SK-N-SH (cell line): ENCODE measurements around the gene LY6G6C. TPM values are rescaled to one million over a fixed set of nuclear protein-coding genes. Genes with fewer than 3 reads are reported as not detected.

Source experiments
- CTCF ChIA-PET: fragments of 300-600, 350-600 bp; formaldehyde crosslinking; extraction: SDS; loops from one replicate; lab custom pipeline; 2021; lab: Yijun Ruan, JAX
- POLR2A ChIA-PET: fragments of 350-600 bp; sonication (Branson Sonifier 250); formaldehyde crosslinking; extraction: SDS; loops from one replicate; lab custom pipeline; 2020; ENCODE audit warnings: antibody characterized with exemption, inconsistent platforms; lab: Yijun Ruan, JAX
- DNase-seq: peaks from one replicate; pipeline ENCODE4 v3.0.0; 2012
- H2AFZ ChIP-seq: fragments of 200-600 bp; sonication (generic); 2 replicates; pipeline ENCODE4 v1.8.1; 2016; ENCODE audit warnings: antibody characterized with exemption, mild to moderate bottlenecking, low read depth
- H3F3A ChIP-seq: fragments of 200-600 bp; sonication (generic); replicated peaks from 2 replicates; pipeline ENCODE3; 2016; ENCODE audit warnings: antibody characterized with exemption, mild to moderate bottlenecking; ENCODE audit not compliant: insufficient read depth
- H3K27ac ChIP-seq, 2 experiments: fragments of 200-500 bp in 1 of 2; fragments of 200-600 bp in 1 of 2; sonication (Bioruptor generic) in 1 of 2; sonication (generic), shearing (Covaris generic) in 1 of 2; 2 replicates each; pipeline versions ENCODE4 v1.5.1 to v1.6.1; 2014 to 2016; ENCODE audit warnings: low read depth in 2 of 2, inconsistent platforms in 1 of 2, low read length in 1 of 2, mild to moderate bottlenecking in 1 of 2, mixed read lengths in 1 of 2
- H3K27me3 ChIP-seq: fragments of 200-600 bp; sonication (generic), shearing (Covaris generic); 2 replicates; pipeline ENCODE4 v1.6.1; 2016; ENCODE audit warnings: mixed run types; ENCODE audit not compliant: insufficient read depth
- H3K36me3 ChIP-seq, 2 experiments: fragments of 200-500 bp in 1 of 2; fragments of 200-600 bp in 1 of 2; sonication (Bioruptor generic) in 1 of 2; sonication (generic) in 1 of 2; replicated peaks in 1 of 2; 2 replicates each; pipeline versions ENCODE3 to v1.5.1; 2014 to 2016; ENCODE audit warnings: low read length in 1 of 2, mild to moderate bottlenecking in 1 of 2; ENCODE audit not compliant: insufficient read depth in 2 of 2, control insufficient read depth in 1 of 2
- H3K4me1 ChIP-seq, 2 experiments: fragments of 200-500 bp in 1 of 2; fragments of 200-600 bp in 1 of 2; sonication (Bioruptor generic) in 1 of 2; sonication (generic), shearing (Covaris generic) in 1 of 2; 2 replicates each; pipeline versions ENCODE4 v1.5.1 to v1.6.1; 2014 to 2016; ENCODE audit warnings: low read depth in 1 of 2, low read length in 1 of 2, mixed run types in 1 of 2; ENCODE audit not compliant: insufficient read depth in 2 of 2, control insufficient read depth in 1 of 2
- H3K4me2 ChIP-seq: fragments of 200-600 bp; sonication (generic), shearing (Covaris generic); 2 replicates; pipeline ENCODE4 v1.6.1; 2017; ENCODE audit warnings: mixed run types
- H3K4me3 ChIP-seq, 2 experiments: fragments of 200-500 bp in 1 of 2; fragments of 200-600 bp in 1 of 2; sonication (Bioruptor generic) in 1 of 2; sonication (generic), shearing (Covaris generic) in 1 of 2; 2 replicates each; pipeline versions ENCODE4 v1.5.1 to v1.8.1; 2014 to 2016; ENCODE audit warnings: low read depth in 2 of 2, inconsistent platforms in 1 of 2, low read length in 1 of 2, mild to moderate bottlenecking in 1 of 2, mixed read lengths in 1 of 2, moderate library complexity in 1 of 2
- H3K79me2 ChIP-seq: fragments of 200-600 bp; sonication (generic); 2 replicates; pipeline ENCODE4 v1.8.1; 2017; ENCODE audit warnings: mild to moderate bottlenecking; ENCODE audit not compliant: insufficient read depth
- H3K9ac ChIP-seq: fragments of 200-600 bp; sonication (generic); 2 replicates; pipeline ENCODE4 v1.6.1; 2017; ENCODE audit warnings: mixed run types
- H3K9me2 ChIP-seq: fragments of 200-600 bp; sonication (generic); 2 replicates; pipeline ENCODE4 v1.6.1; 2017; ENCODE audit warnings: mixed run types
- H3K9me3 ChIP-seq: fragments of 200-600 bp; sonication (generic); 2 replicates; pipeline ENCODE4 v1.6.1; 2017; ENCODE audit warnings: mixed run types, mild to moderate bottlenecking, moderate library complexity
- H4K20me1 ChIP-seq: fragments of 200-600 bp; sonication (generic); 2 replicates; pipeline ENCODE4 v1.6.1; 2017; ENCODE audit warnings: mild to moderate bottlenecking, mixed run types; ENCODE audit not compliant: insufficient read depth
- ELF1 ChIP-seq: IDR thresholded peaks from 2 replicates; pipeline ENCODE4 v1.4.0; 2012
- EP300 ChIP-seq, 2 experiments: IDR thresholded peaks; 2 replicates each; pipeline versions ENCODE4 v1.4.0 to v1.6.1; 2012; ENCODE audit warnings: borderline replicate concordance in 1 of 2, low read depth in 1 of 2, low read length in 1 of 2
- EZH2phosphoT487 ChIP-seq: fragments of 200-600 bp; sonication (generic); IDR thresholded peaks from 2 replicates; pipeline ENCODE4 v1.6.1; 2017; ENCODE audit warnings: low read depth, mixed run types, mild to moderate bottlenecking, antibody characterized with exemption, moderate library complexity, borderline replicate concordance
- FOSL2 ChIP-seq: IDR thresholded peaks from 2 replicates; pipeline ENCODE4 v1.4.0; 2012; ENCODE audit warnings: low read depth, mild to moderate bottlenecking, moderate library complexity, borderline replicate concordance
- GABPA ChIP-seq: IDR thresholded peaks from 2 replicates; pipeline ENCODE4 v1.4.0; 2012; ENCODE audit warnings: low read depth, mild to moderate bottlenecking
- JUND ChIP-seq: IDR thresholded peaks from 2 replicates; pipeline ENCODE4 v1.4.0; 2012
- MEF2A ChIP-seq: IDR thresholded peaks from 2 replicates; pipeline ENCODE4 v1.4.0; 2012; ENCODE audit warnings: low read depth, borderline replicate concordance
- NFIC ChIP-seq: IDR thresholded peaks from 2 replicates; pipeline ENCODE4 v1.4.0; 2012; ENCODE audit warnings: borderline replicate concordance
- NRF1 ChIP-seq: IDR thresholded peaks from 2 replicates; pipeline ENCODE4 v1.6.1; 2012; ENCODE audit warnings: low read depth, mild to moderate bottlenecking, low read length
- POLR2AphosphoS5 ChIP-seq: IDR thresholded peaks from 2 replicates; pipeline ENCODE4 v1.6.1; 2012; ENCODE audit warnings: low read depth, low read length
- RCOR1 ChIP-seq: fragments of 150-350 bp; IDR thresholded peaks from 2 replicates; pipeline ENCODE4 v1.6.1; 2017; ENCODE audit warnings: antibody characterized with exemption, low read length
- RFX5 ChIP-seq: IDR thresholded peaks from 2 replicates; pipeline ENCODE4 v1.6.1; 2012; ENCODE audit warnings: mild to moderate bottlenecking, improper control_type of control experiment, low read length
- RXRA ChIP-seq: IDR thresholded peaks from 2 replicates; pipeline ENCODE4 v1.4.0; 2012; ENCODE audit warnings: low read depth, mild to moderate bottlenecking, borderline replicate concordance
- SMC3 ChIP-seq: IDR thresholded peaks from 2 replicates; pipeline ENCODE4 v1.6.1; 2012; ENCODE audit warnings: low read depth, low read length, improper control_type of control experiment
- TAF1 ChIP-seq: IDR thresholded peaks from 2 replicates; pipeline ENCODE4 v1.6.1; 2012; ENCODE audit warnings: low read depth, mild to moderate bottlenecking, low read length, moderate library complexity, borderline replicate concordance
- TCF12 ChIP-seq: IDR thresholded peaks from 2 replicates; pipeline ENCODE4 v1.4.0; 2012
- WGBS: methylation state at CpG from one replicate; pipeline ENCODE4 v1.1.6; 2017; ENCODE audit warnings: low lambda C conversion rate; 5-methylcytosine and 5-hydroxymethylcytosine counted together
- polyA plus RNA-seq, 3 experiments: library from polyadenylated mRNA; depleted of rRNA; stranded (reverse); fragments of >200 nt; gene quantifications; 2 replicates each; pipeline ENCODE4 v1.2.3, GENCODE V29; 2012
- TF ChIP-seq, protein P1 (sequence below): IDR thresholded peaks from 2 replicates; pipeline ENCODE4 v1.4.0; 2012; ENCODE audit warnings: low read depth, borderline replicate concordance
- TF ChIP-seq, protein P2 (sequence below): IDR thresholded peaks from 2 replicates; pipeline ENCODE4 v1.4.0; 2012; ENCODE audit warnings: low read depth
- TF ChIP-seq, protein P3 (sequence below): IDR thresholded peaks from 2 replicates; pipeline ENCODE4; 2012
- TF ChIP-seq, protein P4 (sequence below): IDR thresholded peaks from 2 replicates; pipeline ENCODE4 v1.4.0; 2012; ENCODE audit warnings: low read depth, borderline replicate concordance
- TF ChIP-seq, protein P5 (sequence below): fragments of 200-600 bp; sonication (generic); IDR thresholded peaks from 2 replicates; pipeline ENCODE4 v1.6.1; 2017; ENCODE audit warnings: antibody characterized with exemption, mild to moderate bottlenecking, moderate library complexity

Gene LY6G6C
- polyA plus RNA-seq, 1 of the 3 experiments (the other 2 are of a cell fraction) = not detected

DNA sequence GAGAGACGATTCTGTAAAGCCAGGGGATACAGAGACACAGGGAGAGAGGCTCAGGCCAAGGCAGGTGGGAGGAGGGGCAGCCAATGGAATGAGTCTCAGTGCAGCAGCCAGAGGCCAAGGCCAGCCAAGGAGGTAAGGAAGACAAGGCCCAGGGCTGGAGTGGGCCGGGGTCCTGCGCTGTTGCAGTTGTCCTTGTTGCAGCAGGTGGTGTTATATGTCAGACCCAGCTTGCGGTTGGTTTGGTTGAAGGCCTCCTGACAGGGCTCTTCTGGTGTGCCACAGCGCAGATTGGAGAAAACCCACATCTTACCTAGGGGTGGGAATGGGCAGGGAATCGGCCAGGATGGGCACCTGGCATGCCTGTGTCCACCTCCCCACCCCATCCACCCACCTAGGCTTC lies 2.5 kb downstream of the LY6G6C start:
- Histone ChIP-seq H4K20me1 (no peaks in the 10 kb centered on the region), H3K9me2 (no peaks in the 10 kb centered on the region), H3F3A (peaks cover 3% of the 10 kb centered on the region), H3K27ac (no peak overlapping the region), H2AFZ (no peak overlapping the region), H3K27me3 (no peaks in the 10 kb centered on the region), H3K9ac (no peak overlapping the region), H3K9me3 (no peaks in the 10 kb centered on the region), H3K36me3 (no peaks in the 10 kb centered on the region), H3K4me2 (no peak overlapping the region), H3K4me1 (no peaks in the 10 kb centered on the region), H3K79me2 (no peaks in the 10 kb centered on the region), H3K4me3 (no peak overlapping the region)
- DNase-seq = no peak
- ChIA-PET POLR2A (interaction anchor here (1.0 kb wide), 1 partner anchor 111 kb away, joined by 3 read pairs; no protein-coding TSS in a partner anchor), CTCF (interaction anchor here (0.6 to 0.9 kb wide), 2 partner anchors 11 to 71 kb away, joined by 3 to 4 read pairs; partner anchors contain the start of gene DDAH2)
- no peak for TF ChIP-seq EZH2phosphoT487
- no peak for TF ChIP-seq NRF1
- WGBS = 40% methylated on average over 2 of the region's 6 CpGs

DNA sequence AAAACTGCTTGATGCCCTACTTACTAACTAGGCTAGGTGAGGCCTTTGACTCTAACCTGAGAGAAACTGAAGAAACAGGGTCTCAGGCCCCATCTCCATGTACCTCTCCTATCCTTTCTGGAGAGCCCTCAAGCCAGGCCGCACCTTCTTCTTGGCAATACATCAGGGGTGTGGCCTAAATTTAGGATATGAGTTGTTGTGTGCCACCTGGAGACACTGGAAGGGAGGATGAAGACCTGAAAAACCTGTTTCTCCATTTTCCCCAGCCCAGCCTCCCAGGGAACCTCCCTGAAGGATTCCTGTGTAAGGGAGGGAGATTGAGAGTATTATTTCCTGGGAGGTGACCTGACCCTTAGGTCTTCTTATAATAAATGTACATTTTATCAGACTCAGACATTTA lies 3.3 kb downstream of the LY6G6C start:
- Histone ChIP-seq H3K4me2 (no peak overlapping the region), H3F3A (peaks cover 3% of the 10 kb centered on the region), H3K9me3 (no peaks in the 10 kb centered on the region), H3K79me2 (no peaks in the 10 kb centered on the region), H4K20me1 (no peaks in the 10 kb centered on the region), H3K4me1 (no peaks in the 10 kb centered on the region), H3K27me3 (no peaks in the 10 kb centered on the region), H3K9ac (no peak overlapping the region), H3K36me3 (no peaks in the 10 kb centered on the region), H3K4me3 (no peak overlapping the region), H2AFZ (no peak overlapping the region), H3K27ac (no peak overlapping the region), H3K9me2 (no peaks in the 10 kb centered on the region)
- DNase-seq = no peak
- POLR2A ChIA-PET = no interaction called here
- CTCF ChIA-PET = interaction anchor here (0.6 kb wide), 1 partner anchor 72 kb away, joined by 3 read pairs; no protein-coding TSS in a partner anchor
- no peak for TF ChIP-seq TCF12
- TF ChIP-seq, protein P1, sequence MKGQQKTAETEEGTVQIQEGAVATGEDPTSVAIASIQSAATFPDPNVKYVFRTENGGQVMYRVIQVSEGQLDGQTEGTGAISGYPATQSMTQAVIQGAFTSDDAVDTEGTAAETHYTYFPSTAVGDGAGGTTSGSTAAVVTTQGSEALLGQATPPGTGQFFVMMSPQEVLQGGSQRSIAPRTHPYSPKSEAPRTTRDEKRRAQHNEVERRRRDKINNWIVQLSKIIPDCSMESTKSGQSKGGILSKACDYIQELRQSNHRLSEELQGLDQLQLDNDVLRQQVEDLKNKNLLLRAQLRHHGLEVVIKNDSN = no peak
- no peak for TF ChIP-seq TAF1
- no peak for TF ChIP-seq RFX5
- no peak for TF ChIP-seq ELF1
- TF ChIP-seq NRF1 = no peak
- TF ChIP-seq NFIC = no peak
- TF ChIP-seq GABPA = no peak
- no peak for TF ChIP-seq JUND
- TF ChIP-seq, protein P2, sequence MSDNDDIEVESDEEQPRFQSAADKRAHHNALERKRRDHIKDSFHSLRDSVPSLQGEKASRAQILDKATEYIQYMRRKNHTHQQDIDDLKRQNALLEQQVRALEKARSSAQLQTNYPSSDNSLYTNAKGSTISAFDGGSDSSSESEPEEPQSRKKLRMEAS = no peak
- TF ChIP-seq, protein P3, sequence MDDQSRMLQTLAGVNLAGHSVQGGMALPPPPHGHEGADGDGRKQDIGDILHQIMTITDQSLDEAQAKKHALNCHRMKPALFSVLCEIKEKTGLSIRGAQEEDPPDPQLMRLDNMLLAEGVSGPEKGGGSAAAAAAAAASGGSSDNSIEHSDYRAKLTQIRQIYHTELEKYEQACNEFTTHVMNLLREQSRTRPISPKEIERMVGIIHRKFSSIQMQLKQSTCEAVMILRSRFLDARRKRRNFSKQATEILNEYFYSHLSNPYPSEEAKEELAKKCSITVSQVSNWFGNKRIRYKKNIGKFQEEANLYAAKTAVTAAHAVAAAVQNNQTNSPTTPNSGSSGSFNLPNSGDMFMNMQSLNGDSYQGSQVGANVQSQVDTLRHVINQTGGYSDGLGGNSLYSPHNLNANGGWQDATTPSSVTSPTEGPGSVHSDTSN = no peak
- TF ChIP-seq EP300 (IDR thresholded peaks at IDR 0.05; ENCODE audit: borderline replicate concordance in 1 of 2, low read depth in 1 of 2, low read length in 1 of 2) = no peak
- TF ChIP-seq RXRA = no peak
- no peak for TF ChIP-seq MEF2A
- TF ChIP-seq SMC3 = no peak
- TF ChIP-seq, protein P4, sequence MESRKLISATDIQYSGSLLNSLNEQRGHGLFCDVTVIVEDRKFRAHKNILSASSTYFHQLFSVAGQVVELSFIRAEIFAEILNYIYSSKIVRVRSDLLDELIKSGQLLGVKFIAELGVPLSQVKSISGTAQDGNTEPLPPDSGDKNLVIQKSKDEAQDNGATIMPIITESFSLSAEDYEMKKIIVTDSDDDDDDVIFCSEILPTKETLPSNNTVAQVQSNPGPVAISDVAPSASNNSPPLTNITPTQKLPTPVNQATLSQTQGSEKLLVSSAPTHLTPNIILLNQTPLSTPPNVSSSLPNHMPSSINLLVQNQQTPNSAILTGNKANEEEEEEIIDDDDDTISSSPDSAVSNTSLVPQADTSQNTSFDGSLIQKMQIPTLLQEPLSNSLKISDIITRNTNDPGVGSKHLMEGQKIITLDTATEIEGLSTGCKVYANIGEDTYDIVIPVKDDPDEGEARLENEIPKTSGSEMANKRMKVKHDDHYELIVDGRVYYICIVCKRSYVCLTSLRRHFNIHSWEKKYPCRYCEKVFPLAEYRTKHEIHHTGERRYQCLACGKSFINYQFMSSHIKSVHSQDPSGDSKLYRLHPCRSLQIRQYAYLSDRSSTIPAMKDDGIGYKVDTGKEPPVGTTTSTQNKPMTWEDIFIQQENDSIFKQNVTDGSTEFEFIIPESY = no peak
- TF ChIP-seq, protein P5, sequence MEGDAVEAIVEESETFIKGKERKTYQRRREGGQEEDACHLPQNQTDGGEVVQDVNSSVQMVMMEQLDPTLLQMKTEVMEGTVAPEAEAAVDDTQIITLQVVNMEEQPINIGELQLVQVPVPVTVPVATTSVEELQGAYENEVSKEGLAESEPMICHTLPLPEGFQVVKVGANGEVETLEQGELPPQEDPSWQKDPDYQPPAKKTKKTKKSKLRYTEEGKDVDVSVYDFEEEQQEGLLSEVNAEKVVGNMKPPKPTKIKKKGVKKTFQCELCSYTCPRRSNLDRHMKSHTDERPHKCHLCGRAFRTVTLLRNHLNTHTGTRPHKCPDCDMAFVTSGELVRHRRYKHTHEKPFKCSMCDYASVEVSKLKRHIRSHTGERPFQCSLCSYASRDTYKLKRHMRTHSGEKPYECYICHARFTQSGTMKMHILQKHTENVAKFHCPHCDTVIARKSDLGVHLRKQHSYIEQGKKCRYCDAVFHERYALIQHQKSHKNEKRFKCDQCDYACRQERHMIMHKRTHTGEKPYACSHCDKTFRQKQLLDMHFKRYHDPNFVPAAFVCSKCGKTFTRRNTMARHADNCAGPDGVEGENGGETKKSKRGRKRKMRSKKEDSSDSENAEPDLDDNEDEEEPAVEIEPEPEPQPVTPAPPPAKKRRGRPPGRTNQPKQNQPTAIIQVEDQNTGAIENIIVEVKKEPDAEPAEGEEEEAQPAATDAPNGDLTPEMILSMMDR = no peak
- TF ChIP-seq RCOR1 = no peak
- TF ChIP-seq FOSL2 = no peak
- TF ChIP-seq POLR2AphosphoS5 = no peak
- no CpG with 5 or more reads among the region's 1 CpG for WGBS
